HepG2 (cell line): ENCODE data around the gene VPS11. TPM values are rescaled to one million over a fixed set of nuclear protein-coding genes. Genes with fewer than 3 reads are reported as not detected.

Experiments used
- GMEB2 ChIP-seq: IDR thresholded peaks from 2 replicates; pipeline ENCODE4 v1.6.1; 2016; ENCODE audit warnings: missing biosample characterization, missing genetic modification reagents, low read depth
- HNF1B ChIP-seq: sonication (generic); formaldehyde crosslinking; IDR thresholded peaks from 2 replicates; pipeline ENCODE4 v1.5.1; 2020; ENCODE audit warnings: mild to moderate bottlenecking, moderate library complexity, missing genetic modification reagents
- IKZF1 ChIP-seq: fragments of 450-650 bp; IDR thresholded peaks from 2 replicates; pipeline ENCODE4 v1.7.1; 2016
- IRF2 ChIP-seq: IDR thresholded peaks from 2 replicates; pipeline ENCODE4 v1.6.1; 2018; ENCODE audit warnings: missing genetic modification reagents, missing compliant biosample characterization
- ISX ChIP-seq: sonication (generic); formaldehyde crosslinking; conservative IDR thresholded peaks from 2 replicates; pipeline ENCODE4 v1.5.0; 2020; ENCODE audit warnings: missing genetic modification reagents
- KDM4B ChIP-seq: sonication (generic); formaldehyde crosslinking; IDR thresholded peaks from 2 replicates; pipeline ENCODE4 v1.4.0; 2020; ENCODE audit warnings: missing genetic modification reagents
- NR2C2 ChIP-seq: sonication (generic); formaldehyde crosslinking; IDR thresholded peaks from 2 replicates; pipeline ENCODE4 v1.4.0; 2020; ENCODE audit warnings: missing genetic modification reagents, mild to moderate bottlenecking, moderate library complexity, borderline replicate concordance
- RBM22 ChIP-seq: fragments of 200-400 bp; formaldehyde crosslinking; optimal IDR thresholded peaks from 2 replicates; pipeline ENCODE3; 2017; ENCODE audit warnings: mild to moderate bottlenecking, low read length, moderate library complexity
- SAP130 ChIP-seq: IDR thresholded peaks from 2 replicates; pipeline ENCODE4 v1.6.1; 2016; ENCODE audit warnings: low read depth
- TAF1 ChIP-seq: sonication (generic); formaldehyde crosslinking; IDR thresholded peaks from 2 replicates; pipeline ENCODE4 v1.4.0; 2020; ENCODE audit warnings: missing genetic modification reagents
- TAF15 ChIP-seq: fragments of 200-400 bp; formaldehyde crosslinking; IDR thresholded peaks from one replicate; pipeline ENCODE4 v1.6.1; 2018; ENCODE audit warnings: mild to moderate bottlenecking, low read depth, low read length; ENCODE audit not compliant: poor library complexity, severe bottlenecking
- ZFP37 ChIP-seq: sonication (generic); formaldehyde crosslinking; IDR thresholded peaks from 2 replicates; pipeline ENCODE4 v1.4.0; 2020; ENCODE audit warnings: missing genetic modification reagents, borderline replicate concordance
- ZFP91 ChIP-seq: sonication (generic); formaldehyde crosslinking; IDR thresholded peaks from 2 replicates; pipeline ENCODE4 v1.9.0; 2022; ENCODE audit warnings: missing genetic modification reagents, mild to moderate bottlenecking, borderline replicate concordance
- ZNF12 ChIP-seq: sonication (generic); formaldehyde crosslinking; IDR thresholded peaks from 2 replicates; pipeline ENCODE4 v1.5.0; 2020; ENCODE audit warnings: missing genetic modification reagents
- ZNF24 ChIP-seq: fragments of 450-650 bp; IDR thresholded peaks from 2 replicates; pipeline ENCODE4 v1.6.1; 2017; ENCODE audit warnings: antibody characterized with exemption, mild to moderate bottlenecking
- ZNF263 ChIP-seq: sonication (generic); formaldehyde crosslinking; IDR thresholded peaks from 2 replicates; pipeline ENCODE4 v1.4.0; 2020; ENCODE audit warnings: missing genetic modification reagents
- ZNF275 ChIP-seq: sonication (generic); formaldehyde crosslinking; IDR thresholded peaks from 2 replicates; pipeline ENCODE4 v1.8.0; 2022; ENCODE audit warnings: missing genetic modification reagents, mild to moderate bottlenecking, inconsistent platforms, borderline replicate concordance
- ZNF644 ChIP-seq: IDR thresholded peaks from 2 replicates; pipeline ENCODE4 v1.6.1; 2016; ENCODE audit warnings: low read depth
- ZNF713 ChIP-seq: sonication (generic); formaldehyde crosslinking; IDR thresholded peaks from 2 replicates; pipeline ENCODE4 v1.4.0; 2020; ENCODE audit warnings: mild to moderate bottlenecking, missing genetic modification reagents
- ZNF773 ChIP-seq: sonication (generic); formaldehyde crosslinking; IDR thresholded peaks from 2 replicates; pipeline ENCODE4 v1.4.0; 2020; ENCODE audit warnings: missing genetic modification reagents, borderline replicate concordance
- polyA plus RNA-seq, 8 experiments: library from polyadenylated mRNA; depleted of rRNA in 3 of 8; stranded (reverse) in 7 of 8; unstranded in 1 of 8; fragments of >200 nt; fragmentation: Illumina TruSeq in 4 of 8; extraction: Trizol in 4 of 8; gene quantifications; 2 replicates each; pipeline versions ENCODE4 v1.2.1 to v1.2.3, GENCODE V29; 2011 to 2016; ENCODE audit warnings: low read depth in 4 of 8, missing spikeins in 1 of 8, mixed read lengths in 1 of 8; ENCODE audit not compliant: insufficient read depth in 1 of 8
- total RNA-seq, 5 experiments: library from RNA; depleted of rRNA; stranded (reverse); fragments of >200 nt; fragmentation: Illumina TruSeq; extraction: Trizol; gene quantifications; 2 replicates each; pipeline ENCODE4 v1.2.3, GENCODE V29; 2016; ENCODE audit warnings: low read depth in 1 of 5
- TF ChIP-seq, protein P1 (sequence below): sonication (generic); formaldehyde crosslinking; IDR thresholded peaks from 2 replicates; pipeline ENCODE4 v1.9.0; 2021; ENCODE audit warnings: missing genetic modification reagents, mild to moderate bottlenecking, borderline replicate concordance
- TF ChIP-seq, protein P2 (sequence below): sonication (generic); formaldehyde crosslinking; IDR thresholded peaks from 2 replicates; pipeline ENCODE4 v1.5.0; 2020; ENCODE audit warnings: missing genetic modification reagents

VPS11 gene
- total and polyA plus RNA-seq, 2 of the 13 experiments (the other 11 are each of a cell fraction or from before 2014, with no cell fraction given), result 13.7 to 21.6 TPM

DNA sequence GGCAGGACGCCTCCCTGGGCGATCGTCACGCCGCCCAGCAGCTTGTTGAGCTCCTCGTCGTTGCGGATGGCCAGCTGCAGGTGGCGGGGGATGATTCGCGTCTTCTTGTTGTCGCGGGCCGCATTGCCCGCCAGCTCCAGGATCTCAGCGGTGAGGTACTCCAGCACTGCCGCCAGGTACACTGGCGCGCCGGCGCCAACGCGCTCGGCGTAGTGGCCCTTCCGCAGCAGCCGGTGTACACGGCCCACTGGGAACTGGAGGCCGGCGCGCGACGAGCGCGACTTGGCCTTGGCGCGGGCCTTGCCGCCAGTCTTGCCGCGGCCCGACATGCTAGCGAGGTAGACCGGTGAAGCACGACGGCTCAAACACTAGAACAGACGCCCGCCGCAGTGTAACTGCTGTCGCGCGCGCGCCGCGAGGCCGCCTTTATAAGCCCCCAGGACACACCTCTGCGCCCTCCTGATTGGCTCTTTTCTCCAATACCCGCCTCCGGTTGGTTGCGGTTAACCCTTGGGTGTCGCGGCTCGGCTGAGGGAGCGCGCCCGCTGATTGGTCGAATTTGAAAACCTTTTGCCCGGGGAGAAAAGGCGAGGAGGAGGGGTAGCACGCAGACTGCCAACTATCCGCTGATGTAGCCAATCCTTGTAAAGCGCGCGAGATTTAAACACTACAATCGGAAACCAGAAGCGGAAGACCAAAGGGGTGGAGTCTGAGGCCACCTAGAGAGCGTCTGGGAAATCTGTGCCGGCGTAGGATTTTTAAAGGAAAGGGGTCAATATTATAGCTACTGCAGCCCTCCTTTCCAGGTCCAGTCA is 27.7 kb downstream of the VPS11 start (continued):
- TF ChIP-seq GMEB2, result peak; percentile 69; the same call in 1 of the 2 replicates
- no peak; the same call in 1 of the 2 replicates for TF ChIP-seq ISX (CRISPR knock-in tag)
- peak; percentile 39 for TF ChIP-seq TAF15
- peak; percentile 99 for TF ChIP-seq TAF1 (CRISPR knock-in tag)
- no peak for TF ChIP-seq ZNF12 (CRISPR knock-in tag)
- no peak; the same call in 1 of the 2 replicates for TF ChIP-seq ZFP37 (CRISPR knock-in tag)
- peak; percentile 81; the same call in 1 of the 2 replicates for TF ChIP-seq ZNF773 (CRISPR knock-in tag)
- no peak for TF ChIP-seq ZNF24
- peak; percentile 59 for TF ChIP-seq RBM22
- TF ChIP-seq ZFP91 (CRISPR knock-in tag), result peak; percentile 97; the same call in 1 of the 2 replicates
- peak; percentile 90 for TF ChIP-seq SAP130 (CRISPR knock-in tag)
- TF ChIP-seq IRF2 (CRISPR knock-in tag), result peak; percentile 44; the same call in 1 of the 2 replicates
- TF ChIP-seq, protein P1, sequence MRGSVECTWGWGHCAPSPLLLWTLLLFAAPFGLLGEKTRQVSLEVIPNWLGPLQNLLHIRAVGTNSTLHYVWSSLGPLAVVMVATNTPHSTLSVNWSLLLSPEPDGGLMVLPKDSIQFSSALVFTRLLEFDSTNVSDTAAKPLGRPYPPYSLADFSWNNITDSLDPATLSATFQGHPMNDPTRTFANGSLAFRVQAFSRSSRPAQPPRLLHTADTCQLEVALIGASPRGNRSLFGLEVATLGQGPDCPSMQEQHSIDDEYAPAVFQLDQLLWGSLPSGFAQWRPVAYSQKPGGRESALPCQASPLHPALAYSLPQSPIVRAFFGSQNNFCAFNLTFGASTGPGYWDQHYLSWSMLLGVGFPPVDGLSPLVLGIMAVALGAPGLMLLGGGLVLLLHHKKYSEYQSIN, result no peak
- TF ChIP-seq ZNF263 (CRISPR knock-in tag), result no peak; the same call in 1 of the 2 replicates
- no peak for TF ChIP-seq KDM4B
- TF ChIP-seq IKZF1, result no peak
- 0 out of 2 replicates have a peak, but pooled peaks have one; percentile 77 for TF ChIP-seq ZNF713
- TF ChIP-seq NR2C2 (CRISPR knock-in tag), result peak; percentile 11; the same call in 1 of the 2 replicates
- TF ChIP-seq ZNF644, result no peak
- TF ChIP-seq, protein P2, sequence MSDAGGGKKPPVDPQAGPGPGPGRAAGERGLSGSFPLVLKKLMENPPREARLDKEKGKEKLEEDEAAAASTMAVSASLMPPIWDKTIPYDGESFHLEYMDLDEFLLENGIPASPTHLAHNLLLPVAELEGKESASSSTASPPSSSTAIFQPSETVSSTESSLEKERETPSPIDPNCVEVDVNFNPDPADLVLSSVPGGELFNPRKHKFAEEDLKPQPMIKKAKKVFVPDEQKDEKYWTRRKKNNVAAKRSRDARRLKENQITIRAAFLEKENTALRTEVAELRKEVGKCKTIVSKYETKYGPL (CRISPR knock-in tag), result peak; percentile 56; the same call in 1 of the 2 replicates
- TF ChIP-seq ZNF275, result peak; percentile 58; the same call in 1 of the 2 replicates
- TF ChIP-seq HNF1B (CRISPR knock-in tag), result peak; percentile 91
